Measurements from ENCODE around the gene RSPO4. TPM values are rescaled to one million over a fixed set of nuclear protein-coding genes. Genes with fewer than 3 reads are reported as not detected.

Gene RSPO4
- total and polyA plus RNA-seq, 2 donors (not counting 3 experiments of a cell fraction or from before 2014, with no cell fraction given): not detected

GRCh38 chr20:958936-959815 lies 42.9 kb downstream of the RSPO4 start:
- dilution Hi-C loops (cut with MboI; ENCODE audit: extremely low pct_ligation_motif_present, low sequenced_read_pairs): no loop called here
- no peak for FAIRE-seq
- intact Hi-C loops (cut with micrococcal nuclease): loop anchor here (10.0 kb wide), 2 partner anchors 226 to 256 kb away; partner anchors contain the start of gene TMEM74B
- H3K4me3 ChIP-seq (replicated peaks in 1 of 3; ENCODE audit: insufficient read depth in 1 of 3, low read depth in 1 of 3, low read length in 3 of 3): no peak overlapping the region
- no peaks in the 10 kb centered on the region for H3K9me1 ChIP-seq (replicated peaks; ENCODE audit: control insufficient read depth, extremely low read depth, insufficient read depth, low read length)
- ChIA-PET POLR2A (no interaction called here), CTCF (interaction anchor here (1.1 to 6.9 kb wide), 4 partner anchors 12 to 149 kb away, joined by 3 to 441 read pairs (median 4); no protein-coding TSS in a partner anchor)
- H3K9me3 ChIP-seq (replicated peaks; ENCODE audit: control insufficient read depth, insufficient read depth, low read length): no peaks in the 10 kb centered on the region
- no peak overlapping the region for H2AFZ ChIP-seq (ENCODE audit: low read depth, low read length)
- H3K36me3 ChIP-seq (ENCODE audit: control insufficient read depth in 2 of 2, extremely low read depth in 1 of 2, insufficient read depth in 2 of 2, low read length in 2 of 2): no peaks in the 10 kb centered on the region
- H3K79me2 ChIP-seq (ENCODE audit: control insufficient read depth, insufficient read depth, low read length): no peaks in the 10 kb centered on the region
- H4K20me1 ChIP-seq (replicated peaks; ENCODE audit: control insufficient read depth, extremely low read depth, insufficient read depth, low read length): no peaks in the 10 kb centered on the region
- H3K4me1 ChIP-seq (ENCODE audit: control insufficient read depth, extremely low read depth, insufficient read depth, low read length): no peaks in the 10 kb centered on the region
- no peak overlapping the region for H3K9ac ChIP-seq (replicated peaks; ENCODE audit: extremely low read depth, insufficient read depth, low read length)
- DNase-seq (ENCODE audit: low read depth, low spot score): no peak
- no TSS peak for BruUV-seq (replicated peaks)
- TF ChIP-seq POLR2AphosphoS5 (IDR thresholded peaks at IDR 0.05; ENCODE audit: insufficient read depth, low read depth, low read length): no peak
- H3K4me2 ChIP-seq (ENCODE audit: insufficient read depth, low read length): no peak overlapping the region
- H3K27ac ChIP-seq (ENCODE audit: insufficient read depth, low read depth, low read length): no peak overlapping the region
- no peaks in the 10 kb centered on the region for H3K27me3 ChIP-seq (ENCODE audit: control insufficient read depth in 2 of 2, insufficient read depth in 2 of 2, low read length in 2 of 2)

- Histone ChIP-seq H3K9ac (replicated peaks; ENCODE audit: extremely low read depth, insufficient read depth, low read length) (no peak overlapping the region), H2AFZ (ENCODE audit: low read depth, low read length) (no peak overlapping the region), H4K20me1 (replicated peaks; ENCODE audit: control insufficient read depth, extremely low read depth, insufficient read depth, low read length) (no peaks in the 10 kb centered on the region), H3K79me2 (ENCODE audit: control insufficient read depth, insufficient read depth, low read length) (no peaks in the 10 kb centered on the region), H3K4me3 (replicated peaks in 1 of 3; ENCODE audit: insufficient read depth in 1 of 3, low read depth in 1 of 3, low read length in 3 of 3) (no peak overlapping the region), H3K4me1 (ENCODE audit: control insufficient read depth, extremely low read depth, insufficient read depth, low read length) (no peaks in the 10 kb centered on the region), H3K9me3 (replicated peaks; ENCODE audit: control insufficient read depth, insufficient read depth, low read length) (no peaks in the 10 kb centered on the region), H3K36me3 (ENCODE audit: control insufficient read depth in 2 of 2, extremely low read depth in 1 of 2, insufficient read depth in 2 of 2, low read length in 2 of 2) (no peaks in the 10 kb centered on the region), H3K9me1 (replicated peaks; ENCODE audit: control insufficient read depth, extremely low read depth, insufficient read depth, low read length) (no peaks in the 10 kb centered on the region), H3K27ac (ENCODE audit: insufficient read depth, low read depth, low read length) (no peak overlapping the region), H3K4me2 (ENCODE audit: insufficient read depth, low read length) (no peak overlapping the region), H3K27me3 (ENCODE audit: control insufficient read depth in 2 of 2, insufficient read depth in 2 of 2, low read length in 2 of 2) (no peaks in the 10 kb centered on the region)
- intact Hi-C loops (cut with micrococcal nuclease) (loop anchor here (10.0 kb wide), 2 partner anchors 227 to 257 kb away; partner anchors contain the start of gene TMEM74B), dilution Hi-C loops (cut with MboI; ENCODE audit: extremely low pct_ligation_motif_present, low sequenced_read_pairs) (no loop called here)
- TF ChIP-seq CTCF (IDR thresholded peaks at IDR 0.05; ENCODE audit: extremely low read depth in 1 of 2, insufficient read depth in 1 of 2, low read depth in 1 of 2, low read length in 2 of 2) (no peak), JUN (IDR thresholded peaks at IDR 0.05; ENCODE audit: borderline replicate concordance, insufficient read depth, insufficient read length, low read depth) (no peak), GATA2 (IDR thresholded peaks at IDR 0.05; ENCODE audit: insufficient read depth, insufficient read length, low read depth, low read length) (no peak)
- ChIA-PET POLR2A (interaction anchor here (0.6 kb wide), 1 partner anchor 101 kb away, joined by 3 read pairs; no protein-coding TSS in a partner anchor), CTCF (interaction anchor here (0.6 to 6.9 kb wide), 11 partner anchors 15 to 253 kb away, joined by 3 to 441 read pairs (median 3); partner anchors contain the start of gene FAM110A)
- DNase-seq (ENCODE audit: low read depth, low spot score) (no peak), FAIRE-seq (no peak)
- BruUV-seq (replicated peaks): no TSS peak
These were observed 44.6 kb downstream of the RSPO4 start for GRCh38 chr20:957544-957943.
